Measurements from ENCODE around the gene KANK2. TPM values are rescaled to one million over a fixed set of nuclear protein-coding genes. Genes with fewer than 3 reads are reported as not detected.

Gene KANK2
- total and polyA plus RNA-seq, 2 of the 4 experiments (the other 2 are of a cell fraction), result 104 to 176 TPM

GRCh38 chr19:11137542-11138384, 59.6 kb downstream of the KANK2 start (continued):
- TF ChIP-seq ELK1 (IDR thresholded peaks at IDR 0.05; ENCODE audit: borderline replicate concordance, low read depth, low read length) (no peak), RFX5 (IDR thresholded peaks at IDR 0.05; ENCODE audit: low read depth, low read length) (no peak), MAZ (IDR thresholded peaks at IDR 0.05; ENCODE audit: borderline replicate concordance, low read depth, low read length) (peak; percentile 85), RCOR1 (IDR thresholded peaks at IDR 0.05; ENCODE audit: insufficient replicate concordance, low read length) (no peak)

All from IMR-90 (cell line).